ENCODE results near the gene TEX2. TPM values are rescaled to one million over a fixed set of nuclear protein-coding genes. Genes with fewer than 3 reads are reported as not detected.

Gene TEX2
- total and polyA plus RNA-seq, 2 donors (not counting 1 experiment from before 2014, with no cell fraction given): 4.0 to 7.6 TPM

- peaks cover 28% of the 10 kb centered on the region for H3K4me1 Mint-ChIP-seq
- H3K4me3 Mint-ChIP-seq: peak overlapping the region; percentile 92
- Histone ChIP-seq H3K4me2 (replicated peaks; ENCODE audit: low read depth, low read length, poor library complexity, severe bottlenecking) (peak overlapping the region; percentile 98), H3K36me3 (replicated peaks in 1 of 2; ENCODE audit: control extremely low read depth in 1 of 2, control insufficient read depth in 1 of 2, extremely low read depth in 1 of 2, insufficient read depth in 2 of 2, low read length in 1 of 2) (no peaks in the 10 kb centered on the region), H3K27me3 (replicated peaks in 1 of 4; ENCODE audit: control extremely low read depth in 1 of 4, control insufficient read depth in 3 of 4, insufficient read depth in 4 of 4, low read length in 3 of 4) (peaks cover 0 to 6% (median 0%) of the 10 kb centered on the region in 4 experiments), H3K4me3 (ENCODE audit: control extremely low read depth in 1 of 5, extremely low read depth in 1 of 5, insufficient read depth in 1 of 5, low read depth in 2 of 5, low read length in 4 of 5) (peak overlapping the region in 3 of 5 experiments; percentile 54 to 89 (median 74)), H3K9me3 (ENCODE audit: control extremely low read depth in 1 of 3, control insufficient read depth in 2 of 3, insufficient read depth in 1 of 3, low read length in 2 of 3) (no peaks in the 10 kb centered on the region), H3K79me2 (ENCODE audit: control insufficient read depth, insufficient read depth, low read length) (peaks cover 43% of the 10 kb centered on the region), H3K9ac (ENCODE audit: low read length) (peak overlapping the region; percentile 93), H4K20me1 (ENCODE audit: control insufficient read depth, insufficient read depth, low read length, poor library complexity, severe bottlenecking) (no peaks in the 10 kb centered on the region), H3K27ac (ENCODE audit: low read length in 2 of 2) (peak overlapping the region in 1 of 2 donors; percentile 68), H3K4me1 (ENCODE audit: control insufficient read depth in 2 of 2, insufficient read depth in 2 of 2, low read length in 2 of 2) (peaks cover 10 to 22% of the 10 kb centered on the region in 2 donors), H2AFZ (ENCODE audit: insufficient read depth, low read depth, low read length, poor library complexity, severe bottlenecking) (peak overlapping the region; percentile 99)
- 59% methylated on average over 5 of the region's 6 CpGs for WGBS (ENCODE audit: insufficient coverage)
- intact Hi-C loops (cut with micrococcal nuclease): loop anchor here (2.0 to 10.0 kb wide), 5 partner anchors 235 to 1297 kb away; partner anchors contain the start of genes ICAM2, POLG2 and TANC2
- ATAC-seq (ENCODE audit: low read depth) (no peak), DNase-seq (no peak)
- H3K27ac Mint-ChIP-seq: peak overlapping the region; percentile 86
- ChIA-PET POLR2A (no interaction called here), CTCF (interaction anchor here (0.6 kb wide), 1 partner anchor 33 kb away, joined by 3 read pairs; no protein-coding TSS in a partner anchor)
- TF ChIP-seq CTCF (IDR thresholded peaks at IDR 0.05) (no peak), EZH2 (IDR thresholded peaks at IDR 0.05; ENCODE audit: borderline replicate concordance, insufficient read depth, low read depth, low read length, poor library complexity, severe bottlenecking) (no peak)
- no peaks in the 10 kb centered on the region for H3K27me3 Mint-ChIP-seq
- no peaks in the 10 kb centered on the region for H3K9me3 Mint-ChIP-seq (ENCODE audit: insufficient read depth)
Measured at GRCh38 chr17:64261417-64262145, 1.5 kb downstream of the TEX2 start.

DNA sequence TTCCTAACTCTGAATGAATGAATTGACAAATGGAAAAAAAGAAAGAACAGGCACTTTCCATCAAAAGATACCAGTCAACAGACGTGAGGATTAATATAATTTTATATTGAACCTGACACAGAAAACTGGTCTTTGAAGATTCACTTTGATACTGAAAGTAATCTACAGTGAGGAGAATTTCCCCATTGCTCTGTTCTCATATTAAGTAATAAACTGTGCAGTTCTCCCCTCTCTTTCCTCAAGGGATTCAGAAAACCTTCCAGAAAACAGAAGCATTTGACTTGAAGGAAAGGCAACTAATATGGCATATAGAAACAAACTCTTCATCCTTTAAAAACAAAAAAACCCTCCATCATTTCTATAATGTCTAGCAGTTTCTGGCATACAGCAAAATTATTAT lies 2.2 kb downstream of the TEX2 start:
- Mint-ChIP-seq H3K27ac (no peak overlapping the region), H3K27me3 (no peaks in the 10 kb centered on the region), H3K4me1 (peaks cover 28% of the 10 kb centered on the region), H3K9me3 (ENCODE audit: insufficient read depth) (no peaks in the 10 kb centered on the region), H3K4me3 (no peak overlapping the region)
- Histone ChIP-seq H3K4me1 (ENCODE audit: control insufficient read depth in 2 of 2, insufficient read depth in 2 of 2, low read length in 2 of 2) (peaks cover 10 to 22% of the 10 kb centered on the region in 2 donors), H3K27me3 (replicated peaks in 1 of 4; ENCODE audit: control extremely low read depth in 1 of 4, control insufficient read depth in 3 of 4, insufficient read depth in 4 of 4, low read length in 3 of 4) (peaks cover 0 to 3% (median 0%) of the 10 kb centered on the region in 4 experiments), H3K36me3 (replicated peaks in 1 of 2; ENCODE audit: control extremely low read depth in 1 of 2, control insufficient read depth in 1 of 2, extremely low read depth in 1 of 2, insufficient read depth in 2 of 2, low read length in 1 of 2) (no peaks in the 10 kb centered on the region), H3K9me3 (ENCODE audit: control extremely low read depth in 1 of 3, control insufficient read depth in 2 of 3, insufficient read depth in 1 of 3, low read length in 2 of 3) (no peaks in the 10 kb centered on the region), H3K4me2 (replicated peaks; ENCODE audit: low read depth, low read length, poor library complexity, severe bottlenecking) (no peak overlapping the region), H4K20me1 (ENCODE audit: control insufficient read depth, insufficient read depth, low read length, poor library complexity, severe bottlenecking) (no peaks in the 10 kb centered on the region), H3K4me3 (ENCODE audit: control extremely low read depth in 1 of 5, extremely low read depth in 1 of 5, insufficient read depth in 1 of 5, low read depth in 2 of 5, low read length in 4 of 5) (no peak overlapping the region), H3K9ac (ENCODE audit: low read length) (no peak overlapping the region), H2AFZ (ENCODE audit: insufficient read depth, low read depth, low read length, poor library complexity, severe bottlenecking) (no peak overlapping the region), H3K27ac (ENCODE audit: low read length in 2 of 2) (no peak overlapping the region), H3K79me2 (ENCODE audit: control insufficient read depth, insufficient read depth, low read length) (peaks cover 46% of the 10 kb centered on the region)
- no peak for DNase-seq
- WGBS (ENCODE audit: insufficient coverage): no CpG with 5 or more reads among the region's 1 CpG
- ChIA-PET CTCF (no interaction called here), POLR2A (no interaction called here)
- ATAC-seq (ENCODE audit: low read depth): no peak
- intact Hi-C loops (cut with micrococcal nuclease): loop anchor here (5.0 to 10.0 kb wide), 3 partner anchors 339 to 1296 kb away; partner anchors contain the start of gene TANC2
- no peak for TF ChIP-seq CTCF (IDR thresholded peaks at IDR 0.05)
- TF ChIP-seq EZH2 (IDR thresholded peaks at IDR 0.05; ENCODE audit: borderline replicate concordance, insufficient read depth, low read depth, low read length, poor library complexity, severe bottlenecking): no peak
